ENCODE measurements around the gene MINDY4. TPM values are rescaled to one million over a fixed set of nuclear protein-coding genes. Genes with fewer than 3 reads are reported as not detected.
"Not testable (repeated sequence)": the region's sequence is repeated elsewhere in the genome, so short reads cannot be mapped to it uniquely, and the experiment has no call there.

MINDY4 gene
- total and polyA plus RNA-seq, 10 of the 15 experiments (the other 5 are each of a cell fraction or from before 2014, with no cell fraction given) = 0.10 to 0.90 (median 0.40) TPM

DNA sequence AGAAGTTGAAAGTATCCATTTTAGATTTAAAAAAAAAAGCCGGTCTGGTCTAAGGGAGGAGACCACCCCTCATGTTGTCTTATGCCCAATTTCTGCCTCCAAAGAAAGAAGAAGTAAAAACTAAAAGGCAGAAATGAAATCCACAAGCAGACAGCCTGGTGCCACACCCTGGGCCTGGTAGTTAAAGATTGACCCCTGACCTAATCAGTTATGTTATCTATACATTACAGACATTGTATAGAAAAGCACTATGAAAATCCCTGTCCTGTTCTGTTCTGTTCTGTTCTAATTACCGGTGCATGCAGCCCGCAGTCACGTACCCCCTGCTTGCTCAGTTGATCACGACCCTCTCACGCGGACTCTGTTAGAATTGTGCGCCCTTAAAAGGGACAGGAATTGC lies 36.3 kb downstream of the MINDY4 start:
- H4K20me1 ChIP-seq (ENCODE audit: control insufficient read depth, insufficient read depth); H3K79me2 ChIP-seq (ENCODE audit: control insufficient read depth, insufficient read depth, low read length); CTCF ChIA-PET; H3K27me3 ChIP-seq (replicated peaks in 1 of 2; ENCODE audit: control insufficient read depth in 2 of 2, insufficient read depth in 2 of 2, low read length in 1 of 2); RAD21 ChIA-PET (ENCODE audit: unreplicated experiment); in situ Hi-C loops (cut with MboI); POLR2A ChIA-PET; H2AFZ ChIP-seq (ENCODE audit: control insufficient read depth, low read depth, low read length); H3K4me3 ChIP-seq; H3K4me1 ChIP-seq (ENCODE audit: control insufficient read depth, insufficient read depth, low read length); intact Hi-C loops (cut with micrococcal nuclease; ENCODE audit: unreplicated experiment); H3K4me2 ChIP-seq (ENCODE audit: control insufficient read depth, insufficient read depth); DNase-seq (ENCODE audit: low read depth, low spot score); FAIRE-seq; H3K9ac ChIP-seq (ENCODE audit: control insufficient read depth, insufficient read depth, low read length); SMC1A ChIA-PET (ENCODE audit: uncharacterized antibody, unreplicated experiment); H3K9me3 ChIP-seq (replicated peaks; ENCODE audit: control insufficient read depth, insufficient read depth, low read length); BruUV-seq (replicated peaks); ATAC-seq; H3K27ac ChIP-seq (ENCODE audit: control insufficient read depth, insufficient read depth); H3K36me3 ChIP-seq (ENCODE audit: control insufficient read depth in 2 of 2, insufficient read depth in 2 of 2, low read length in 1 of 2): not testable (repeated sequence)
- 84% methylated on average over 8 of the region's 8 CpGs for WGBS (ENCODE audit: insufficient coverage, insufficient replicate concordance, low lambda C conversion rate, missing lambda C conversion rate)

DNA sequence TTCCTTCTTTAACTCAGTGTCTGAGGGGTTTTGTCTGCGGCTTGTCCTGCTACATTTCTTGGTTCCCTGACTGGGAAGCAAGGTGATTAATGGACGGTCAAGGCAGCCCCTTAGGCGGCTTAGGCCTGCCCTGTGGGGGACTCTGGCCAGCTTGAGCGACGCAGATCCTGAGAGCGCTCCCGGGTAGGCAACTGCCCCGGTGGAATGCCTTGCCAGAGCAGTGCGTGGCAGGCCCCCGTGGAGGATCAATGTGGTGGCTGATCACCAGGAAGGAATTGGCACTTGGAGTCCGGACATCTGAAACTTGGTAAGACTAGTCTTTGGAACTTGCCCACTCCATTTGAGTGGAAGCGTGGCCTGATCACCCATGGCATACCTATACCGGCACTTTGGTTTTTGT lies 36.7 kb downstream of the MINDY4 start:
- H3K4me1 ChIP-seq (ENCODE audit: control insufficient read depth, insufficient read depth, low read length); H3K4me2 ChIP-seq (ENCODE audit: control insufficient read depth, insufficient read depth); POLR2A ChIA-PET; in situ Hi-C loops (cut with MboI); CTCF ChIA-PET; H3K9ac ChIP-seq (ENCODE audit: control insufficient read depth, insufficient read depth, low read length); H3K79me2 ChIP-seq (ENCODE audit: control insufficient read depth, insufficient read depth, low read length); H3K27ac ChIP-seq (ENCODE audit: control insufficient read depth, insufficient read depth); H3K36me3 ChIP-seq (ENCODE audit: control insufficient read depth in 2 of 2, insufficient read depth in 2 of 2, low read length in 1 of 2); SMC1A ChIA-PET (ENCODE audit: uncharacterized antibody, unreplicated experiment); H3K9me3 ChIP-seq (replicated peaks; ENCODE audit: control insufficient read depth, insufficient read depth, low read length); BruUV-seq (replicated peaks); H4K20me1 ChIP-seq (ENCODE audit: control insufficient read depth, insufficient read depth); H3K27me3 ChIP-seq (replicated peaks in 1 of 2; ENCODE audit: control insufficient read depth in 2 of 2, insufficient read depth in 2 of 2, low read length in 1 of 2); FAIRE-seq; H3K4me3 ChIP-seq; ATAC-seq; DNase-seq (ENCODE audit: low read depth, low spot score); H2AFZ ChIP-seq (ENCODE audit: control insufficient read depth, low read depth, low read length); RAD21 ChIA-PET (ENCODE audit: unreplicated experiment); intact Hi-C loops (cut with micrococcal nuclease; ENCODE audit: unreplicated experiment): not testable (repeated sequence)
- 87% methylated on average over 13 of the region's 13 CpGs for WGBS (ENCODE audit: insufficient coverage, insufficient replicate concordance, low lambda C conversion rate, missing lambda C conversion rate)
